ENCODE measurements around the gene LRRC4C.

- TF ChIP-seq POLR2AphosphoS5 (IDR thresholded peaks at IDR 0.05; ENCODE audit: low read depth, low read length) (no peak), CTCF (IDR thresholded peaks at IDR 0.05) (no peak), REST (IDR thresholded peaks at IDR 0.05; ENCODE audit: insufficient read depth in 1 of 2, low read depth in 2 of 2, low read length in 1 of 2) (no peak), TCF7L2 (IDR thresholded peaks at IDR 0.05; ENCODE audit: low read depth, low read length) (no peak), SIN3A (IDR thresholded peaks at IDR 0.05; ENCODE audit: borderline replicate concordance, insufficient read depth, low read depth, low read length) (no peak)
Measured at GRCh38 chr11:40338739-40339138, 1120.7 kb downstream of the LRRC4C start.

All from Panc1 (cell line).